ENCODE results near the gene RPL32. TPM values are rescaled to one million over a fixed set of nuclear protein-coding genes. Genes with fewer than 3 reads are reported as not detected.
A peak's percentile ranks its signal among the peaks of the same experiment; 100 is the strongest.

RPL32 gene
- total RNA-seq, 1 donor, result 524 TPM

DNA sequence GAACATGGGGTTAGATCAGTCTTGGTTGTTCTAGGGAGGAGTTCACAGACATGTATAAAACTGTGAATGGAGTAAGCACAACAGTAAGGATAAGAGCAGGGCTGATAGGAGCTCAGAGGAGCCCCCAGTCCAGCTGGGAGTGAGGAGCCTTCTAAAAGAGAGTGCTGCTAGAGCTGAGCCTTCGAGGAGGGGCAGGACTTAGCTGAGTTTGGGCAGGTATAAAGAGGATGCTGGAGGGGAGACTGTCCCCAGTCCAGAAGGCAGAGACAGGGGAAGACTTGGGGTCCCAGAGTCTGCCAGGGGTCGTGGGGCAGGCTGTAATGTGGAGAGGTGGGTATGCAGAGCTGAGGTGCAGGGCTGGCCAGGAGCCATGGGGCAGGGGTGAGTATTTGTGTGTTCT is 32.8 kb downstream of the RPL32 start:
- H3K36me3 ChIP-seq (ENCODE audit: insufficient read depth, low read length), result no peaks in the 10 kb centered on the region
- no peak overlapping the region for H2AFZ ChIP-seq (ENCODE audit: low read length)
- no peak overlapping the region for H3K4me3 ChIP-seq (ENCODE audit: insufficient read depth, low read length)
- no peaks in the 10 kb centered on the region for H3K9me3 ChIP-seq (ENCODE audit: low read depth, low read length)
- H3K27me3 ChIP-seq (ENCODE audit: insufficient read depth, low read length), result no peaks in the 10 kb centered on the region
- no peaks in the 10 kb centered on the region for H3K79me2 ChIP-seq (ENCODE audit: insufficient read depth, low read length)
- H4K20me1 ChIP-seq (ENCODE audit: insufficient read depth, low read length), result no peaks in the 10 kb centered on the region
- peaks cover 3% of the 10 kb centered on the region for H3K4me1 ChIP-seq (ENCODE audit: insufficient read depth, low read length)
- H3K4me2 ChIP-seq (ENCODE audit: insufficient read depth, low read length), result no peak overlapping the region
- TF ChIP-seq, protein P1, sequence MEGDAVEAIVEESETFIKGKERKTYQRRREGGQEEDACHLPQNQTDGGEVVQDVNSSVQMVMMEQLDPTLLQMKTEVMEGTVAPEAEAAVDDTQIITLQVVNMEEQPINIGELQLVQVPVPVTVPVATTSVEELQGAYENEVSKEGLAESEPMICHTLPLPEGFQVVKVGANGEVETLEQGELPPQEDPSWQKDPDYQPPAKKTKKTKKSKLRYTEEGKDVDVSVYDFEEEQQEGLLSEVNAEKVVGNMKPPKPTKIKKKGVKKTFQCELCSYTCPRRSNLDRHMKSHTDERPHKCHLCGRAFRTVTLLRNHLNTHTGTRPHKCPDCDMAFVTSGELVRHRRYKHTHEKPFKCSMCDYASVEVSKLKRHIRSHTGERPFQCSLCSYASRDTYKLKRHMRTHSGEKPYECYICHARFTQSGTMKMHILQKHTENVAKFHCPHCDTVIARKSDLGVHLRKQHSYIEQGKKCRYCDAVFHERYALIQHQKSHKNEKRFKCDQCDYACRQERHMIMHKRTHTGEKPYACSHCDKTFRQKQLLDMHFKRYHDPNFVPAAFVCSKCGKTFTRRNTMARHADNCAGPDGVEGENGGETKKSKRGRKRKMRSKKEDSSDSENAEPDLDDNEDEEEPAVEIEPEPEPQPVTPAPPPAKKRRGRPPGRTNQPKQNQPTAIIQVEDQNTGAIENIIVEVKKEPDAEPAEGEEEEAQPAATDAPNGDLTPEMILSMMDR (IDR thresholded peaks at IDR 0.05; ENCODE audit: extremely low read depth, low read depth, low read length), result no peak
- no peak for DNase-seq (ENCODE audit: insufficient read length, low spot score, missing footprints)
- H3K27ac ChIP-seq (ENCODE audit: low read depth, low read length), result no peak overlapping the region

DNA sequence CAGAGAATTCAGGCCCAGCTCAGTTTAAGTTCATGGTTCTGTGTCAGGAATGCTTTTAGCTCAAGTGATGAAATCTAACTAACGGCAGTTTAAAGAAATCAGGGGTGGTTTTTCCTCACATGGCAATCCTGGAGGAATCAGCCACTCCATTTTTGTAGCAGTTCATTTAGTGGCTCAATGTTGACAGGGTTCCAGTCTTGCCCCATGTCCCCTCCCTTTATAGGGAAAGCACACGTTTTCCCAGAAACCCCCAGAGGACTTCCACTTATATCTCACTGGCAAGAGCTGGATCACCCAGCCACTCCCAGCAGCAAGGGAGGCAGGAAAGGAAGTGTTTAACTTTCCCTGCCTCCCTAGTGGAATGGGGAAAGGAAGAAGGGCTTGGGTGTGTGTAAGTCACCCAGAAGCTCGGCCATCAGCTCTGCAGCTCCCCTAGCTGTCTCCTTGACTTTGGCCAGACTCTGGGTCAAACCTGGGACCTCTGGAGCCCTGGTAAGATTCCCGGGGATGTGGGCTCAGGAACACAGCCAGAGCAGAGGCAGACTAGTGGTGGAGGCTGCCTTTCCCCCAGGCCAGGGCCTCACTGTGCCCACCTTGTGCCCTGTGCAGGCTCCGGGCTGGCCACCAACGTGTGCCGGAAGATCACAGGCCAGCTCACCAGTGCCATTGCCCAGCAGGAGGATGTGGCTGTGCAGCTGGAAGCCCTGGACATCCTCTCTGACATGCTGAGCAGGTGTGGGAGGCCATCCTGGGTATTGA is 33.6 kb downstream of the RPL32 start:
- Histone ChIP-seq H3K27ac (ENCODE audit: low read depth, low read length) (no peak overlapping the region), H3K79me2 (ENCODE audit: insufficient read depth, low read length) (no peaks in the 10 kb centered on the region), H3K4me2 (ENCODE audit: insufficient read depth, low read length) (no peak overlapping the region), H3K36me3 (ENCODE audit: insufficient read depth, low read length) (no peaks in the 10 kb centered on the region), H3K9me3 (ENCODE audit: low read depth, low read length) (no peaks in the 10 kb centered on the region), H3K27me3 (ENCODE audit: insufficient read depth, low read length) (no peaks in the 10 kb centered on the region), H3K4me3 (ENCODE audit: insufficient read depth, low read length) (no peak overlapping the region), H3K4me1 (ENCODE audit: insufficient read depth, low read length) (peaks cover 3% of the 10 kb centered on the region), H4K20me1 (ENCODE audit: insufficient read depth, low read length) (no peaks in the 10 kb centered on the region), H2AFZ (ENCODE audit: low read length) (no peak overlapping the region)
- DNase-seq (ENCODE audit: insufficient read length, low spot score, missing footprints), result no peak
- TF ChIP-seq, protein P1 (IDR thresholded peaks at IDR 0.05; ENCODE audit: extremely low read depth, low read depth, low read length), result no peak

DNA sequence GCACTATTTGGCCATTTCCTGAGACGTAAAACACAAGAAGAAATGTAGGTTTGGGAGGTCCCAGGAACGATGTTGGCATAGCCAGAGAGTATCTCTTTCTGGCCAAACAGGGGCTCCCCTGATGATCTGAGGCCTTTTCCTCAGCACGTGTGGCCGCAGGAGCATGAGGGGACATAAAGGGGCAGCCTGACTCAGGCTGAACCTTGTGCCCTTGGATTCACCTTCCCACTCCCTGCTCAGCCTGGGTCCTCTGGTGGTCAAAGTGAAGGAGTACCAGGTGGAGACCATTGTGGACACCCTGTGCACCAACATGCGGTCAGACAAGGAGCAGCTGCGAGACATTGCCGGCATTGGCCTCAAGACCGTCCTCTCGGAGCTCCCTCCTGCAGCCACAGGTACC is 34.3 kb downstream of the RPL32 start:
- DNase-seq (ENCODE audit: insufficient read length, low spot score, missing footprints), result peak; percentile 65
- H3K79me2 ChIP-seq (ENCODE audit: insufficient read depth, low read length), result no peaks in the 10 kb centered on the region
- H2AFZ ChIP-seq (ENCODE audit: low read length), result no peak overlapping the region
- H3K4me1 ChIP-seq (ENCODE audit: insufficient read depth, low read length), result peaks cover 3% of the 10 kb centered on the region
- no peak overlapping the region for H3K4me2 ChIP-seq (ENCODE audit: insufficient read depth, low read length)
- no peaks in the 10 kb centered on the region for H3K27me3 ChIP-seq (ENCODE audit: insufficient read depth, low read length)
- no peaks in the 10 kb centered on the region for H3K36me3 ChIP-seq (ENCODE audit: insufficient read depth, low read length)
- no peaks in the 10 kb centered on the region for H4K20me1 ChIP-seq (ENCODE audit: insufficient read depth, low read length)
- no peaks in the 10 kb centered on the region for H3K9me3 ChIP-seq (ENCODE audit: low read depth, low read length)
- H3K27ac ChIP-seq (ENCODE audit: low read depth, low read length), result no peak overlapping the region
- TF ChIP-seq, protein P1 (IDR thresholded peaks at IDR 0.05; ENCODE audit: extremely low read depth, low read depth, low read length), result no peak
- no peak overlapping the region for H3K4me3 ChIP-seq (ENCODE audit: insufficient read depth, low read length)

DNA sequence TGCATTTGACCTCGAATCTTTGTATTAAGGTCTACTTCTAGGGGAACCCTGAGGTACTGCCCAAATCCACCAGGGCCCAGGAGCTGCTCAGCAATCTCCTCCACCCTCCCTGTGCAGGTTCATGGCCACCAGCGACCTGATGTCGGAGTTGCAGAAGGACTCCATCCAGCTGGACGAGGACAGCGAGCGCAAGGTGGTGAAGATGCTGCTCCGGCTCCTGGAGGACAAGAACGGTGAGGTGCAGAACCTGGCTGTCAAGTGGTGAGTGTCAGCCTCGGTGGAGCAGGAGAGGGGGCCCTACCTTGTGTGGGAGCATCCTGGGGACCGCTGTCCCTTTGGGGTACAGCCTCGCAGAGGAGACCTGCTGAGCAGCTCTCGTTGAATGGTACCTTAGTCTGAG is 38.0 kb downstream of the RPL32 start:
- H3K9me3 ChIP-seq (ENCODE audit: low read depth, low read length), result no peaks in the 10 kb centered on the region
- H3K4me3 ChIP-seq (ENCODE audit: insufficient read depth, low read length), result no peak overlapping the region
- no peaks in the 10 kb centered on the region for H3K79me2 ChIP-seq (ENCODE audit: insufficient read depth, low read length)
- no peak for DNase-seq (ENCODE audit: insufficient read length, low spot score, missing footprints)
- no peak overlapping the region for H3K4me2 ChIP-seq (ENCODE audit: insufficient read depth, low read length)
- H3K27me3 ChIP-seq (ENCODE audit: insufficient read depth, low read length), result no peaks in the 10 kb centered on the region
- H2AFZ ChIP-seq (ENCODE audit: low read length), result no peak overlapping the region
- H3K4me1 ChIP-seq (ENCODE audit: insufficient read depth, low read length), result no peaks in the 10 kb centered on the region
- no peak overlapping the region for H3K27ac ChIP-seq (ENCODE audit: low read depth, low read length)
- H3K36me3 ChIP-seq (ENCODE audit: insufficient read depth, low read length), result no peaks in the 10 kb centered on the region
- TF ChIP-seq, protein P1 (IDR thresholded peaks at IDR 0.05; ENCODE audit: extremely low read depth, low read depth, low read length), result no peak
- H4K20me1 ChIP-seq (ENCODE audit: insufficient read depth, low read length), result peaks cover 1% of the 10 kb centered on the region

All from osteoblast (primary cell).